Skin epidermis (tissue), 12 donors: ENCODE measurements around the gene JPH3.
"Not testable (repeated sequence)": the region's sequence is repeated elsewhere in the genome, so short reads cannot be mapped to it uniquely, and the experiment has no call there.

Experiments used
- H3K27ac ChIP-seq, 21 experiments: fragments of 200-600 bp; sonication (generic) in 11 of 21; one replicate each; pipeline ENCODE4 v1.5.0; 2020; ENCODE audit warnings: mild to moderate bottlenecking in 3 of 21, inconsistent platforms in 2 of 21, moderate library complexity in 2 of 21
- H3K4me3 ChIP-seq, 7 experiments: fragments of 200-600 bp; sonication (generic) in 2 of 7; one replicate each; pipeline ENCODE4 v1.5.0; 2020; ENCODE audit warnings: inconsistent platforms in 2 of 7, mild to moderate bottlenecking in 2 of 7, moderate library complexity in 1 of 7

Gene JPH3

GRCh38 chr16:87571868-87572244 is 30.5 kb upstream of the JPH3 start:
- Histone ChIP-seq H3K27ac (peak overlapping the region in 2 of 21 experiments; percentile 1 to 11), H3K4me3 (no peak overlapping the region)

- Histone ChIP-seq H3K27ac (no peak overlapping the region), H3K4me3 (no peak overlapping the region)
Observed at GRCh38 chr16:87572959-87573358, 29.3 kb upstream of the JPH3 start.

- H3K27ac ChIP-seq: no peak overlapping the region
- no peak overlapping the region for H3K4me3 ChIP-seq
Observed at GRCh38 chr16:87575027-87575804, 27.1 kb upstream of the JPH3 start.

GRCh38 chr16:87576171-87576570 is 26.1 kb upstream of the JPH3 start:
- Histone ChIP-seq H3K4me3 (no peak overlapping the region), H3K27ac (no peak overlapping the region)

- H3K27ac ChIP-seq, H3K4me3 ChIP-seq: not testable (repeated sequence)
Observed at GRCh38 chr16:87578142-87578930, 24.0 kb upstream of the JPH3 start.

- Histone ChIP-seq H3K27ac (no peak overlapping the region), H3K4me3 (no peak overlapping the region)
Observed at GRCh38 chr16:87579691-87580090, 22.6 kb upstream of the JPH3 start.

- Histone ChIP-seq H3K27ac (peak overlapping the region in 1 of 21 experiments; percentile 60), H3K4me3 (no peak overlapping the region)
Observed at GRCh38 chr16:87580855-87581261, 21.4 kb upstream of the JPH3 start.

- H3K4me3 ChIP-seq: no peak overlapping the region
- H3K27ac ChIP-seq: peak overlapping the region in 18 of 21 experiments; percentile 36 to 89 (median 80)
Observed at GRCh38 chr16:87581857-87582215, 20.5 kb upstream of the JPH3 start.

- peak overlapping the region in 1 of 7 experiments; percentile 10 for H3K4me3 ChIP-seq
Observed at GRCh38 chr16:87582216-87582965, 19.9 kb upstream of the JPH3 start.

GRCh38 chr16:87582966-87583325 is 19.4 kb upstream of the JPH3 start:
- no peak overlapping the region for H3K4me3 ChIP-seq

More at GRCh38 chr16:87582216-87582965, 19.9 kb upstream of the JPH3 start:
- peak overlapping the region in 20 of 21 experiments; percentile 36 to 89 (median 80) for H3K27ac ChIP-seq

GRCh38 chr16:87583453-87584131 is 18.7 kb upstream of the JPH3 start:
- Histone ChIP-seq H3K27ac (peak overlapping the region in 2 of 21 experiments; percentile 10 to 79), H3K4me3 (no peak overlapping the region)

More at GRCh38 chr16:87582966-87583325, 19.4 kb upstream of the JPH3 start:
- H3K27ac ChIP-seq: peak overlapping the region in 19 of 21 experiments; percentile 36 to 89 (median 80)

GRCh38 chr16:87584271-87584670 is 18.0 kb upstream of the JPH3 start:
- Histone ChIP-seq H3K27ac (no peak overlapping the region), H3K4me3 (no peak overlapping the region)

GRCh38 chr16:87584975-87585374 is 17.3 kb upstream of the JPH3 start:
- H3K4me3 ChIP-seq: no peak overlapping the region
- no peak overlapping the region for H3K27ac ChIP-seq

- H3K4me3 ChIP-seq: no peak overlapping the region
Observed at GRCh38 chr16:87585442-87586200, 16.7 kb upstream of the JPH3 start.

GRCh38 chr16:87586201-87586782 is 16.0 kb upstream of the JPH3 start:
- Histone ChIP-seq H3K4me3 (no peak overlapping the region), H3K27ac (no peak overlapping the region)

More at GRCh38 chr16:87585442-87586200, 16.7 kb upstream of the JPH3 start:
- H3K27ac ChIP-seq: no peak overlapping the region

GRCh38 chr16:87587636-87588035 is 14.7 kb upstream of the JPH3 start:
- Histone ChIP-seq H3K4me3 (no peak overlapping the region), H3K27ac (no peak overlapping the region)

- no peak overlapping the region for H3K27ac ChIP-seq
- H3K4me3 ChIP-seq: no peak overlapping the region
Observed at GRCh38 chr16:87592018-87592712, 10.1 kb upstream of the JPH3 start.

- no peak overlapping the region for H3K27ac ChIP-seq
- no peak overlapping the region for H3K4me3 ChIP-seq
Observed at GRCh38 chr16:87593710-87594258, 8.5 kb upstream of the JPH3 start.
